ENCODE data around the gene ITPR1.

Gene ITPR1

GRCh38 chr3:4776399-4776979, 283.3 kb downstream of the ITPR1 start:
- DNase-seq (ENCODE audit: extremely low read depth, low read depth): no peak

GRCh38 chr3:4776980-4777581, 283.9 kb downstream of the ITPR1 start:
- no peak for DNase-seq (ENCODE audit: extremely low read depth, low read depth)
- no peak overlapping the region for H3K4me3 ChIP-seq (replicated peaks; ENCODE audit: low read depth, low read length)
- TF ChIP-seq CTCF (IDR thresholded peaks at IDR 0.05; ENCODE audit: low read depth, low read length, missing control alignments): no peak

More at GRCh38 chr3:4776399-4776979, 283.3 kb downstream of the ITPR1 start:
- no peak for TF ChIP-seq CTCF (IDR thresholded peaks at IDR 0.05; ENCODE audit: low read depth, low read length, missing control alignments)
- no peak overlapping the region for H3K4me3 ChIP-seq (replicated peaks; ENCODE audit: low read depth, low read length)

- no peak for DNase-seq (ENCODE audit: extremely low read depth, low read depth)
- no peak for TF ChIP-seq CTCF (IDR thresholded peaks at IDR 0.05; ENCODE audit: low read depth, low read length, missing control alignments)
These were observed 285.0 kb downstream of the ITPR1 start for GRCh38 chr3:4778119-4778518.

GRCh38 chr3:4778740-4779139, 285.6 kb downstream of the ITPR1 start:
- no peak for TF ChIP-seq CTCF (IDR thresholded peaks at IDR 0.05; ENCODE audit: low read depth, low read length, missing control alignments)
- no peak overlapping the region for H3K4me3 ChIP-seq (replicated peaks; ENCODE audit: low read depth, low read length)
- no peak for DNase-seq (ENCODE audit: extremely low read depth, low read depth)

More at GRCh38 chr3:4778119-4778518, 285.0 kb downstream of the ITPR1 start:
- H3K4me3 ChIP-seq (replicated peaks; ENCODE audit: low read depth, low read length): no peak overlapping the region

GRCh38 chr3:4780545-4780957, 287.4 kb downstream of the ITPR1 start:
- no peak for TF ChIP-seq CTCF (IDR thresholded peaks at IDR 0.05; ENCODE audit: low read depth, low read length, missing control alignments)
- no peak overlapping the region for H3K4me3 ChIP-seq (replicated peaks; ENCODE audit: low read depth, low read length)
- DNase-seq (ENCODE audit: extremely low read depth, low read depth): no peak

GRCh38 chr3:4782095-4782494, 288.9 kb downstream of the ITPR1 start:
- no peak for DNase-seq (ENCODE audit: extremely low read depth, low read depth)
- TF ChIP-seq CTCF (IDR thresholded peaks at IDR 0.05; ENCODE audit: low read depth, low read length, missing control alignments): no peak
- H3K4me3 ChIP-seq (replicated peaks; ENCODE audit: low read depth, low read length): no peak overlapping the region

Measured in HFF-Myc (cell line).